Fibroblast of peridontal ligament (primary cell): ENCODE results near the gene TSKU.

ENCODE experiments used
- DNase-seq: peaks from one replicate; pipeline ENCODE4 v3.0.0-alpha.2; 2010; ENCODE audit errors: extremely low read depth

The TSKU gene

DNA sequence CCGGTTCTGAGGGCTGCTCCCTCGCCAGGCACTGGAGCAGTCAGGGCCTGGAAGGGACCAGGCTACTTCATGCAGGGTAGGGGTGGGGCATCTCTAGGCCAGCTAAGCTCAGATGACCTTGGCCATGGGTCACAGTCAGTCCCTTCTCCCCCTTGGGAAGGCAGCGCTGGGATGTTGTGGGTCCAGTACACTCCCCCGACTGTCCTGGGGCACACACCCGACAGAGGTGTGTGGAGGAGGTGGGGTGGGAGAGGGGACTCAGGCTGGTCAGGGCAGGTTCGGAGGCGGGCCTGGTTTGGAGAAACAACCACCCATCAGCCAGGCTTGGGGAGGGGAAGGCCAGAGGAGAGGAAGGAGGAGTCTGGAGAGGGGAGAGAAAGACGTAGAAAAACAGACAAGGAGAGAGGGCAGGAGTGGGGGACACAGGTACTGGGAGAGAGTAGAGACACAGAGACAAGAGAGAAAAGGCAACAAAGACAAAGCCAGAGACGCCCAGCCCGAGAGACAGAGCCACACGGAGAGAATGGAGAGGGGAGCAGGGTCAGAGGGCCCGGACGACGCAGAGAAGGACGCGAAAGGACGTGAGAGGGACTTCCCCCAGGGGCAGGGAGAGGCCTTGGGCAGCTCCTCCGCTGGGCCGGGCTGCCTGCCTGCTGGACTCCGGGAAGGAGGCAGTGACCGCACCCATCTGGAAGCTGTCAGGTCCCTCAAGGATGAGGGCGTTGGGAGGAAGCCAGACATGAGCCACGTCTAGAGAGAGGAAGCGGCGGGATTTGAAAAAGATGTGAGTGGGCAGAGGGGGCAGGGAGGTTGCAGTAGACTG is 30.6 kb upstream of the TSKU start:
- peak; percentile 89 for DNase-seq

- no peak for DNase-seq
Measured at GRCh38 chr11:76753449-76753848, 29.7 kb upstream of the TSKU start.

DNA sequence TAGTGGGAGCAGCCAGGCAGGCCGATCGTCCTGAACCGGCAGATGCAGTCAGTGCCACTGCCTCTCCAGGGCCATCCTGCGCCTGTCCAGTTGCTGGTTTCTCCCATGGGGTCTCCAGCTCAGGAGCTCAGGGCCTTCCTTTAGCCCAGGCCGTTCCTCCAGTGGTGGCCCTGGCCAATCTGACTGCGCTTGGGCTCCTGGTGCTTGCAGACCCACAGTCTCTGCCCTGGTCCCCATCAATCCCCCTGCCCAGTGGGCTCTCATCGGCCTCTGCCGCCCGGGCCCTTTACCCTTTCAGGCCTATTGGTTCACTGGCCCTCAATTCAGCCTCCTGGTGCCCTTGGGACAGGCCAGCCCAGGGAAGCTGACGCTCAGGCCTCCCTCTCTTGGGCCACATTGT is 29.2 kb upstream of the TSKU start:
- no peak for DNase-seq

GRCh38 chr11:76756341-76756741 is 26.8 kb upstream of the TSKU start:
- no peak for DNase-seq

GRCh38 chr11:76758311-76758710 is 24.8 kb upstream of the TSKU start:
- no peak for DNase-seq

GRCh38 chr11:76759092-76759491 is 24.1 kb upstream of the TSKU start:
- no peak for DNase-seq

DNA sequence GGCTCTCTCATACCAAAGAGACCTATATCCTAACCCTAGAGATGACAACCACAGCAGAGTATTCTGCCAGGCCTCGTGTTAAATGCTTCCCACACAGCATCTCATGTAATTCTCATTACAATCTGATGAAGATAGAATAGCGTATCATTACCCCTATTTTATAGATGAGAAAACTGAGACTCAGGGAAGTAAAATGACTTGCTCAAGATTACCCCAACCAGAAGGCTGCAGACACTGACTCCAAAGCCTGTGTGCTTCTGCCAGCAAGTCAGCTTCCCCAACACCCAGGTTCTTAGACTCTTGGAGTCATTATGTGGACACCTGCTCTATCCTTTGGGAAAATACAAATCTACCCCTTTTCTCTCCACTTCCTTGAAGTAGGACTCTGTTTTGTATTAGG is 23.6 kb upstream of the TSKU start:
- no peak for DNase-seq

GRCh38 chr11:76760236-76760635 is 22.9 kb upstream of the TSKU start:
- no peak for DNase-seq

DNA sequence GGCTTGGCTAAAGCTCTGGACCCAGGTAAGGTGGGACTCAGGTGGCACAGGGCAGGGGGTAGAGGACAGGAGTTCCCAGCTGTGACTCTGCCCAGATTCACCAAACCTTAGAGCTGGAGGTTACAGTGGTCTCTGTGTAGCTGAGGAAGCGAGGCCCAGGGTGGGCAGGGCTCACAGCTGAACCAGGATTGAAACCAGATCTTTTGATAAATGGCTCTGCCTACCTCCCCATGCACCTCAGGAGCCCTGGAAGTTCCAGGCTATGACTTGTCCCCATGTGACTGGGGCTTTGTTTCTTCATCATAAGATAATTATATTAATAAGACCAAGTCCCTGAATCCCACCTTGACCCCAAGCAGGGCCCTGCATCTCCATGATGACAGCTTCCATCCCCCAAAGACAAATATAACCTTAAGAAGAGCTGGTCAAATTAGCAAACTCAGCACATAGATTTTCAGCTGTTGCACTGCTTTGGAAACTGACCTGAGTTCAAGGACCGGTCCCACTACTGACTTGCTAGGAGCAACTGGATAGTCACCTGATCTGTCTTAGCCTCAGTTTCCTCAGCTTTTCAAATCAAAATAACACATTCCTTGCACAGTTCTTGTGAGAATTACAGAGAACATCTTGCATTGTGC is 21.3 kb upstream of the TSKU start:
- DNase-seq: no peak

DNA sequence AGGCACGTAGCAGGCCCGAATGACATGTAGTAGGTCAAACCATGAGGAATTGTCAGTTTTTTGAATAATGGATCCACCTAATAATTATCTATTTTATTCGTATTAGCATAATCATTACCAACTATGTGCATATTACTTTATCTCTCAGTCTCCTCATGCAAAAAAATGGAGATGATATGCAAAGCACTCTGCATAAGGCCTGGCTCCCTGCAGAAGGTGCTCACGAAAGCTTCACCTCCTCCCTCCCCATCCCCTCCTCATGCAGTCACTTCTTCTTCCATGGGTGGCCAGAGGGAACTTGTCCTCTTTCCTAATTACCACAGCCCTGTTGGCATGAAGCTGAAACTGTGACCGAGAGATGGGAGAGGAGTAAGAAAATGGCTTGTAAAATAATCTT is 20.8 kb upstream of the TSKU start:
- DNase-seq: no peak

DNA sequence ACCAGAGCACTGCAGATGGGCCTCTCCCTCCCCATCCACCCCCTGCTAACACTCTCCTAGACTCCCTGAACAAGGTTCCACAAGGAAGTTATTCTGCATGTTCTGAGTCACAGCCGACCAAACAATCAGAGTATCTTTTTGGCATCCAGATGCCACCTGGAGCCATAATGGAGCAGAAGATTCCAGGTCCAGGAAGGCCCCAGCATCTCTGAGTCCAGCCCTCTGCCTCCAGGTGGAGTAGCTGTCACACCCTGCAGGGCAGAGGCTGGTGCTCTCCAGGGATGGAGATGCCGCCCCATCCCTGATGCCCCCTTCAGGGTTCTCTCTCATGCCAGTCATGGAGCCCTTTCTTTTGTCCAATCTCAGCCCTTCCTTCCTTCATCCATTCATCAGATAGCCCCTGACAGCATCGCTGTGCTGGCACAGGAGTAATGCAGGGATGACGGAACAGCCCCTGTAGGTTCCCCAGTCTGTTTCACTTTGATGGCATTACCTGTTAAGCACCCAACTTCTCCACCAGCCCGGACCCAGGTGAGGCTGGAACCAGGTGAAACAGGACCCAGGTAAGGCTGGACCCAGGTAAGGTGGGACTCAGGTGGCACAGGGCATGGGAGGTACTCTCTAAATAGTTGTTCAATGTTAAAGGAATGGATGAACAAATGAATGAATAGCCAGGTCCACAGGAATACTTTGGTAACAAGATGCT is 20.1 kb upstream of the TSKU start:
- no peak for DNase-seq

DNA sequence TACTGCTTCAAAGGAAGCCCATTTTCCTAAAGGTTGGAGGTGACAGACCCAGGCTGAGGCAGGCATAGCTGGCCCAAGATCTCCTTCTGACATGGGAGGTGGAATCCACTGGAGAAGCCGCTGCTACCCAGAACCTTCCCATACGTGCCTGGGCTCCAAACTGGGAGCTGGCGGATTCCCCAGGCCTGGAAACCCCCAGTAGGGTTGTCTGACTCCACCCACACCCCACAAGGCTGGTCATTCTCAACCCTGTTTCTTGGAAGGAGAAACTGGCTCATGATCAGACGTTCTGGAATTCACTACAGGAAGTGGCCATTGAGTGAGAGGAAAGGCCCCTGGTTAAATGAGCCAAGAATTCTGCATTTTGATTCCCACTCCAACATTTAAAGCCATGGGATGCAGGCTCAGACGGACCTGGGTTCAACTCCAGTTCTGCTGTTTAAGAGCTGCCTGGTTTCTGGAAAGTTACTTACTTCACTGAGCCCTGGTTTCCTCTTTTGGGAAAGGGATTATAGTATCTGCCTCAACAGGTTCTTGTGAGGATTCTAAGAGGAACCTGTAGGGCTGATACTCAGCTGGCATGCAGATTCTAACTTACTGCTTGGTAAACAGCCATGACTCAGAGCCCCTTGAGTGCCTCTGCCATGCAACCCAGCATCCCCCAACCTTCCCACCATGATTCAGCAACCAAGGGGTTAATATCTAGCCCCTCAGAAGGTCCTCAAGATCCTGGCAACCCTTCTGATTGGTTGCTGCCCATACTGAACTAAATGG is 19.4 kb upstream of the TSKU start:
- DNase-seq: peak; percentile 87

DNA sequence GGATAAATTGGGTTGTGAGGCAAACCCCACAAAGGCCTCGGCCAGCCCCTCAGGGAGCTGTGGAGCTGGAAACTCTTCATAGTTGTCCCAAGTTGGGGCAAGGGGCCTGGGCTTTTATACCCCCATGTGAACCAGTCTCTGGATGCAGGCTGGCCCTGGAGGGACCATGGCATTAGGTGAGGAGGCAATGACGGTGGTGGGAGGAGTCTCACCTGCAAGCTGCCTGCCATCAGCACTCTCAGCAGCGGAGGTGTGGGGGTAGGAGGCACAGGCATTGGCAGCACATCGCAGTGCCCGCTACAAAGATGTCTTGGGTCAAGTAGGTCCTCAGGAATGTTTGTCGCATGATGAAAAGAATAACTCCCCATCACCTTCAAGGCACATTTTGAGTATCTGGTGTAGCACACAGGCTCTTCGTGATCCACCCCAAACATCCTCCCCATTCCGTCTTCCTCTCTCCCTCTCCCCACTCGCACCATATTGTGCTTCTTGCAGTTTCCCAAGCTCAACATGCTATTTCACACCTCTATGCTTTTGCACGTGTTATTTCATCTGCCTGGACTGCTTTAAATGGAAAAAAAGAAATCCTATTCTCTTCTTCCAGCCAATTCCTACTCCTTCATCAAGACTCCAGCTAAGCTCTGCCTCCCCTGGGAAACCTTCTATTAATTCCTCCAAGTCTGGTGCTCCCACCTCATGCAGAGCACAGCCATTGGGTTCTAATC is 18.1 kb upstream of the TSKU start:
- DNase-seq: no peak

DNA sequence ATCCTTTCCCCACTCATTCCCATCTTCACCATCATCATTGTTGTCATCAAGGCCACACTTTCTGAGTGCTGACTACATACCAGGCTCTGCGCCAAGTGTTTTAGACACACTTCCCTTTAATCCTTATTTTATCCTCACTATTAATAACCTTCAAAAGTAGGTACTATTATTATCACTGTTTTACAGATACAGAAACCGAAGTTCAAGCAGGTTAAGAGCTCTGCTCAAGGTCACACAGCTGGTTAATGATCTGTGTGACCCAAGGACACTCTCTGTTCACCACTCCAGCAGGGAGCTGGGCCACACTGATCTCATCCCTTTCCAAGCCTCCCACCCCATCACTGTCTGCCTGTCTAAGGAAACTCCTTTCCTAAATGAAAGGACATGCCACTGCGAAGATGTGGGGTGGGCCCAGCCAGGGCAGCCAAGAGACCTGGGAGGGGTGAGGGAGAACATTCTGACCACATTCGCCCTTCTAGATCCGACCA is 17.2 kb upstream of the TSKU start:
- no peak for DNase-seq

DNA sequence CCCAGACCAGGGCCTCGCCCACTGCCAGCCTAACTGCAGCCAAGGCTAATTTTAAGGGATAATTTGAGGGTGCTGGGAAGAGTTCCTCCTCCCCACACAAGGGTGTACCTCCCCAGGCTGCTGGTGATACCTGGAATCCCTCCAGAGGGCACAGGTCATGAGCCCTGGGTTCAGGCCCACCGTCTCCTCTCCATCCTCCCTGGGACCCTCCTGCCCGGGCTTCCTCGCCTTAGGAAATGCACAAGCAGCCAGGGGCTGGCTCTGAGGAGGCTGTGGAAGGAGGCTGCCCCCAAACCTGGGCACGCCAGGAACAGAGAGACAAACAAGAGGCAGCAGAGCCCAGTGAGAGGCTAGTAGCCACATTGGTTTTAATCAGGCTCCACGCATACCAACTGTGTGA is 16.6 kb upstream of the TSKU start:
- no peak for DNase-seq

DNA sequence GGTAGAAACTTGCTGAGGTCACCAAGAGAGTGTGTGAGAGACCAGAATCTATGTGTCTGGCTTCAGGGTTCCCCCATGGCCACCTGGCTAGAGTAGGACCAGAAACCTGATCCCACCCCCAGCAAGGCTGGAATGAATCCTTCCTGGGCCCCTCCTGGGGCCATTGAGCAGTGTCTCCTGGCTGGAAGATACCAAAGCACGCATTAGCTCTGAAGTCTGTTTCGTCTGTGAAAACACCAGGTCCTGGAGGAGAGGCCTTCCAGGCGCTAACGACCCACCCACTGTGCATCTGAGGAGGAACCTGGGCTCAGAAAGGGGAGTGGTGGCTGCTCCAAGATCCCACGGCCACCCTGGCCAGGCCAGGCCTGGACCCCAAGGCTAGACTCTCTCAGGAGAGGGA is 15.5 kb upstream of the TSKU start:
- DNase-seq: no peak

DNA sequence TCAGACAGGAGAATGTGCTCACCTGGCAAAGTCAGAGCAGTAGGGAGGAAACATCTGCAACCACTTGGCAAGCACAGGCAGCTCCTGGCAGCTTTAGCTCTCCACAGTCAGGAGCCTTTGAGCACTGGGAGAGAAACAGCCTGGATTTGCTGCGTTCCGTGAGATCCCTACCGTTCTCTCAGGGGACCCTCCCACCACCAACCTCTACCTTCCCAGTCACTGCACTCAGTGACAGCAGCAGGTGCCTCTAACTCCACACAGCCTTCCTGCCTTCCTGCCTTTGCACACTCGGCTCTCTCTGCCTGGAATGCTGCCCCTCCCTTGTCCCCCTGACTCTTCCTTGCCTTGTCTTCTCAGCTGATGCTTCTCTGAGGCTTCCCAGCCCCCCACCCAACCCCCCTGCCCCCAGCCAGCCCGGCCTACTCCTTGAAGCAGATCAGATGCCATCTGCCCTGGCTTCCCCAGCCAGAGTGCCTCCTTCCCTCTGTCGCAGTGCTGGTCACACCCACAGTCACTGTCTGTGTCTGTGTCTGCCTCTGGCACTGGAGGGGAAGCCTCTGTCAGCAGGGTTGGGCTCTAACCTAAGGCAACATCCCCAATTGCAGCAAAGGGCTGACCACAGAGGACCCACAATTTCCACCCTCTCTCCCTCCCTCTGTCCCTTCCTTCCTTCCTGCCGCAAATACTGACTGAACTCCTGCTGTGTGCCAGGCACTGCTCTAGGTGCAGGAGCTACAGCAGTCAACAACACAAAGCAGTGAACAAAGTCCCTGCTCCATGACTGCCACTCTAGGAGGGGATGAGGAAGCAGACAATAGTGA is 14.9 kb upstream of the TSKU start:
- no peak for DNase-seq

DNA sequence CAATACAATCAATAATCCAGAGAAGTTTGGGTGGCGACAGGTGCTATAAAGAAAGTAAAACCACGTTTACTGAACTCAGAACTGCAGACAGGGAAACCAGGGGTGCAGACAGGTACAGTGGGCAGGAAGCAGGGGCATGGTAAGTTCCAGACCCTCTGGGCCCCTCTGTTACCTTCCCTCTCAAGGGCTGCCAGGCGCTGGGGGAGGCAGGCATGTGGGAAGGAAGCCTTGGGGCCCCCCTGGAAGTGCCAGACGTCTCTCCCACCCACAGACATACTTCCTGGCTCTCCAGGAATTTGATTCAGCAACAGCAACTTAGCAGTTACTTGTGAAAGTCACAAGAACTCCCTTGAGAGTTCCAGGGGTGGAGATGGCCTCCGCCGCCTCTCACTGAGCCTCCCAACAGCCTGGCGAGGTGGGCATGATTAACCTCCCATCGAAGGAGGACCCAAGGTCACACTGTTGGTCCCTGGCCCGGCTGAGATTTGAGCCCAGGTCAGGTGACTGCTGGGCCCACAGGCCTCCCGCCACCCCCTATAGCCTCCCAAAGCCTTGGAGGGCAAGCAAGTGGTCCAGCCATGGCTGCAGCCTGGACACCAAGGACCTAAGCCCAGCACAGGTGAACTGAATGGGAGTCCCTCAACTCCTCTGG is 14.1 kb upstream of the TSKU start:
- no peak for DNase-seq

- no peak for DNase-seq
Measured at GRCh38 chr11:76769645-76770586, 13.2 kb upstream of the TSKU start.
